HFFc6 (cell line): ENCODE results near the gene C20orf204. TPM values are rescaled to one million over a fixed set of nuclear protein-coding genes. Genes with fewer than 3 reads are reported as not detected.

Source experiments
- DNase-seq: peaks from one replicate; pipeline ENCODE4 v3.0.0-alpha.2; 2018
- H3K27ac Mint-ChIP-seq: 2 replicates; pipeline ENCODE4 v1.8.0; 2020; ENCODE audit warnings: mild to moderate bottlenecking, mixed read lengths
- H3K27me3 Mint-ChIP-seq: 2 replicates; pipeline ENCODE4 v1.8.0; 2021; ENCODE audit warnings: mild to moderate bottlenecking, moderate library complexity, mixed read lengths; ENCODE audit not compliant: insufficient read depth
- H3K36me3 Mint-ChIP-seq: 2 replicates; pipeline ENCODE4 v1.8.0; 2021; ENCODE audit warnings: low read depth, mixed read lengths
- H3K4me1 Mint-ChIP-seq: 2 replicates; pipeline ENCODE4 v1.8.0; 2020; ENCODE audit warnings: low read depth, mixed read lengths
- H3K4me3 Mint-ChIP-seq: 2 replicates; pipeline ENCODE4 v1.8.0; 2020; ENCODE audit warnings: mild to moderate bottlenecking, moderate library complexity, mixed read lengths
- H3K9me3 Mint-ChIP-seq: 2 replicates; pipeline ENCODE4 v1.8.0; 2020; ENCODE audit warnings: mild to moderate bottlenecking, mixed read lengths
- total RNA-seq, 6 experiments: library from RNA; stranded (reverse); fragmentation: NEBNext Ultra II Directional; extraction: Animal tissue kit (Norgen Biotek cat#: 25700); gene quantifications; 2 replicates in 1 of 6; 3 replicates in 5 of 6; pipeline ENCODE4 v1.2.3, GENCODE V29; 2021
- TF ChIP-seq, protein P1 (sequence below): fragments of 200-600 bp; sonication (generic); IDR thresholded peaks from 2 replicates; pipeline ENCODE4 v1.5.0; 2021; ENCODE audit warnings: antibody characterized with exemption, mild to moderate bottlenecking

The C20orf204 gene
- total RNA-seq, 6 experiments from 2014 or later, result 0.32 to 0.57 (median 0.42) TPM

DNA sequence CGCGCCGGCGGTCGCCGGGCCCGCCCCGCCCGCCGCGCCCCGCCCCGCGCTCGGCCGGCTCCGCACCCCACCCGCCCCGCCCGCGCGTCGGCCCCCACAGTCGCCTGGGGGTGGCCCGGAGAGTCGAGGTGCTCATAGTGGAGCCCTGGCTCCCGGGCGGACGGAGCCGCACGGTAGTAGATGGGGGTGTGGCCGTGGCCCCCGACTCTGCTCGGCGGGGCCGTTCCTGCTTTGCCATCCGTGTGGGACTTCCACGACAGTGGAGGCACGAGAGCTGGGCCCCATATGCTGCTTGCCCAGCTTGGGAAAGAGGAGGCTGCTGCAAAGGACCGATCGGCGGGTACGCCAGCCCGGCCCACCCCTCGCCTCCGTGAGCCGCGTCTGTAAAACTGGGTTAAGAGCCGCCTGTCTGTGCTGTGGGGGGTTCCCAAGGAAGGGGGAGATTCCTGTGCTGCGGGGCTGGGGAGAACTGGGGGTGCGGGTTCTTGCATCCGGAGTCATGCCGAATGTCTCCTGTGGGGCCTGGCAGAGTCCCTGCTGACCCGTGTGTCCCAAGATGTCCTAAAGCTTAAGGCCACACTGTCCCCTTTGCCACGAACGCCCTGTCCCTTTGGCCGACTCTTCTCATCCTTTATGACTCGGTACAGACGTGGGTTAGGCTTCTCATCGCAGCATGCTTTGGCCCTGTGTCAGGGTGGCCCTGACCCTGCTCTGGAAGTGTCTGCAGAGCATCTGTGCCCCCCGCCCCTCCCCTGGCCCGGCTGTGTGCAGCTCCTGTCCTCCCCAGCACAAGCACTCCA lies 44.2 kb downstream of the C20orf204 start, which contains the start of gene OPRL1:
TSS of gene OPRL1 (plus strand) at position 70 of the 800 bp plus-strand sequence. CDS start 12,639 bp downstream, outside the sequence.
- H3K9me3 Mint-ChIP-seq, result no peaks in the 10 kb centered on the region
- 0 out of 2 replicates have a peak within 1 kb of the TSS, but pooled peaks have one; percentile 13 for H3K27ac Mint-ChIP-seq
- TF ChIP-seq, protein P1, sequence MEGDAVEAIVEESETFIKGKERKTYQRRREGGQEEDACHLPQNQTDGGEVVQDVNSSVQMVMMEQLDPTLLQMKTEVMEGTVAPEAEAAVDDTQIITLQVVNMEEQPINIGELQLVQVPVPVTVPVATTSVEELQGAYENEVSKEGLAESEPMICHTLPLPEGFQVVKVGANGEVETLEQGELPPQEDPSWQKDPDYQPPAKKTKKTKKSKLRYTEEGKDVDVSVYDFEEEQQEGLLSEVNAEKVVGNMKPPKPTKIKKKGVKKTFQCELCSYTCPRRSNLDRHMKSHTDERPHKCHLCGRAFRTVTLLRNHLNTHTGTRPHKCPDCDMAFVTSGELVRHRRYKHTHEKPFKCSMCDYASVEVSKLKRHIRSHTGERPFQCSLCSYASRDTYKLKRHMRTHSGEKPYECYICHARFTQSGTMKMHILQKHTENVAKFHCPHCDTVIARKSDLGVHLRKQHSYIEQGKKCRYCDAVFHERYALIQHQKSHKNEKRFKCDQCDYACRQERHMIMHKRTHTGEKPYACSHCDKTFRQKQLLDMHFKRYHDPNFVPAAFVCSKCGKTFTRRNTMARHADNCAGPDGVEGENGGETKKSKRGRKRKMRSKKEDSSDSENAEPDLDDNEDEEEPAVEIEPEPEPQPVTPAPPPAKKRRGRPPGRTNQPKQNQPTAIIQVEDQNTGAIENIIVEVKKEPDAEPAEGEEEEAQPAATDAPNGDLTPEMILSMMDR, result no peak
- peaks cover 16% of the 10 kb centered on the region for H3K27me3 Mint-ChIP-seq
- no peak for DNase-seq
- H3K4me1 Mint-ChIP-seq, result peaks cover 8% of the 10 kb centered on the region; the same call in 1 of the 2 replicates
- H3K36me3 Mint-ChIP-seq, result no peaks in the 10 kb centered on the region
- peak within 1 kb of the TSS; percentile 89 for H3K4me3 Mint-ChIP-seq

DNA sequence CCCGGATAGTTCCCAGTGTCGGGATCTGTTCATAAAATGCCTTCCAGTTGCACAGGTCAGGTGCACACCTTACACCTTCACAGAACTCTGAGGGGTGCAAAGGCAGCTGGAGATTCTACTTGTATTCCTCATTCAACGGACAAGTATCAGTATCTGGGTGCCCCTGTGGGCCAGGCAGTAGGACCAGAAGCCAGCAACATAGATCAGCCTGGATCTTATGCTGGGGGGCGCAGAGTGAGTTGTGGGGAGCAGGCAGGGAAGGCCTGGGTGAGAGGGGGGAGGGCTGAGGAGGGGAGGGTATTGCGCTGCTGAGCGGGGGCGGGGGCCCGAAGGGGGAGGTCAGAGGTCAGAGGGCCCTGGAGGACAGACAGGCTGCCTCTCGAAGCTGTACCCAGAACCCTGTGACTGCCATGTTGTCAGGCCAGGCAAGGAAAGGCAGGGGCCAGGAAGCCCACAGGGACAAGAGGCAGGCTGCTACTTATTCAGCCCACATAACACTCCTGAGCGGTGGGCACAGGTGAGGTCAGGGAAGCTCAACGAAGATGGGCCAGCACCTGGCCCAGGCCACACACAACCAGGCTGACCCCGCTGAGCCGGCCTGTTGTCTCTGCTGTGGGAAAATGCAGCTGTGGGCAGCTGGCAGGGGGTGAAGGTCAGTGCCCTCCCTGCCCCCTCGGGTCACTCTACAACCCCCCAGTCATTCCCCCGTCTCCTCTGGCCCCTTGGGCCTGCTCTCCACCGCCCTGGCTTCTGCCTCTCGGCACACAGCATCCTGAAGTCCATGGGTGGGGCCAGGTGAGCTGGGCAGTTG lies 45.0 kb downstream of the C20orf204 start:
- peaks cover 8% of the 10 kb centered on the region; the same call in 1 of the 2 replicates for H3K4me1 Mint-ChIP-seq
- H3K27ac Mint-ChIP-seq, result no peak overlapping the region

DNA sequence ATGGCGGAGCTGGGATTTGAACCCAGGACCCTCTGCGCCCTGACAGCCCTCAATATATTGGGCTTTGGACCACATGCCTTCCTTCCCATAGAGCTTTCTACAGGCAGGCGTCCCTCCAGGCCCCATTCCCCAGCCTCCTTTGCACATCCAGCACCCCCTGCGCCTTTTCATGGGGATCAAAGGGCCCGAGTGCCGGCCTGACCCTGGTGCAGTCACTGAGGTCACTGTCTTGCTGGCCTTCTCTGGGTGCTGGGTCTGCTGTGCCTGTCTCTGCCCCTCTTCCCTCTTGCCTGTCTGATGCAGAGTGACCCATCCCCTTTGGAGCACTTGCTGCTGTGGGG lies 45.6 kb downstream of the C20orf204 start:
- TF ChIP-seq, protein P1, result no peak
- Mint-ChIP-seq H3K4me3 (no peak overlapping the region), H3K27ac (no peak overlapping the region), H3K27me3 (peaks cover 24% of the 10 kb centered on the region), H3K36me3 (no peaks in the 10 kb centered on the region), H3K4me1 (peaks cover 8% of the 10 kb centered on the region; the same call in 1 of the 2 replicates), H3K9me3 (no peaks in the 10 kb centered on the region)
- DNase-seq, result no peak

More for the DNA sequence above, 45.0 kb downstream of the C20orf204 start:
- TF ChIP-seq, protein P1, result no peak
- Mint-ChIP-seq H3K4me3 (peak overlapping the region; percentile 71), H3K27me3 (peaks cover 24% of the 10 kb centered on the region), H3K36me3 (no peaks in the 10 kb centered on the region), H3K9me3 (no peaks in the 10 kb centered on the region)
- no peak for DNase-seq

DNA sequence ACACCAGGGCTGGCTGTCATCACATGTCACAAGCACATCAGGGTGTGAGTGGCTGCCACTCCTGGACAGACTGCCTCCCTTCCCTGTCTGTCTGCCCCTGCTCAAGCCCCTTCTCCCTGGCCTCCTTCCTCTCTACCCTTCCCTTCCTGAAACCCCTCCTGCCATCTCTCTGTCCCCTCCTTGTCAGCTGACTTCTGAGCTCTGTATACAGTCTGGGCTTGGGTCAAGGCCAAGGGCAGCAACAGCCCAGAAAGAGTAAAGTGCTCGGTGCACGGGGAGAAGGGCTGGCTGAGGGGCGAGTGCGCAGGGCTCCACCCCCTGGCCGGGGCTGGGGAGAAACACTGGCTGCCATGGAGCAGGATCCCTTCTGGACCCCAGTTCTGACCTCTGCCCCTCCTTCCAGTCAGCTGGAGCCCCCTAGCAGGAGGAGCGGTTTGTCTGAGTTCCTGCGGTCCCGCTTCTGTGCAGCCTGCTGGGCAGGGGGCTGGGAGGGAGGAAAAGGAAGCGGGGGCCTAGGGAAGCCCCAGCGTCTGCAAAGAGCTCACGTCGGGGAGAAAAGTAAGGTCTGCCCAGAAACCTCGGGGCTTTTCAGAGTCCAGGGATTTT lies 46.2 kb downstream of the C20orf204 start:
- Mint-ChIP-seq H3K27ac (no peak overlapping the region), H3K9me3 (no peaks in the 10 kb centered on the region), H3K4me3 (no peak overlapping the region), H3K4me1 (peaks cover 8% of the 10 kb centered on the region; the same call in 1 of the 2 replicates), H3K36me3 (no peaks in the 10 kb centered on the region), H3K27me3 (peaks cover 24% of the 10 kb centered on the region)
- DNase-seq, result no peak
- TF ChIP-seq, protein P1, result no peak

DNA sequence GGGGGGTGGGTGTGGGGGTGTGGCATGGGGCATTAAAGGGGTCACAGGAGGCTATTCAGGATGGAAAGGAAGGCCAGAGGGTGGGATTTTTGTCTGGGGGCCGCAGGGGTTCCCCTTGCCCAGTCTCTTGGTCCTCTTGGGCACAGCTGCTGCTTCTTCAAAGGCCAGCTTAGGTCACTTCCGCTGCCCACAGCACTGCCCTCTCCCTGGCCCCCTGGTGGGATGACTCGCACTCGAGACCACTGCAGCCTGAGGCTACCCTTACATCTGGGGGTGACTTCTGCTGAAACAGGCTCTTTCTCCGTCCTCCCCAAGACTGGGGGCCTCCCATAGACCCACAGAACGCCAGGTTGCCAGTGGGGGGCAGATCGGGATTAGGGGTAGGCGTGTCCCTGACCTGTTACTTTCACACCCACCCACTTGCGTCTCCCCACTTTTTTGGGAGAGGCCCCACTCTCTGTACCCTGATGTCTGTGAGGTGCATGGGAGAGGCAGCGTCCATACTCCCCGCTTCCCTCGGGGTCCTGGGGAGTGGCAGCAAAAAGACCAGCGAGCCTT lies 46.9 kb downstream of the C20orf204 start:
- Mint-ChIP-seq H3K27me3 (peaks cover 25% of the 10 kb centered on the region), H3K36me3 (no peaks in the 10 kb centered on the region), H3K4me1 (peaks cover 8% of the 10 kb centered on the region; the same call in 1 of the 2 replicates), H3K4me3 (peak overlapping the region; percentile 51; the same call in 1 of the 2 replicates), H3K9me3 (no peaks in the 10 kb centered on the region), H3K27ac (no peak overlapping the region)
- no peak for DNase-seq
- TF ChIP-seq, protein P1, result no peak
